PFSK-1 (cell line): ENCODE measurements around the gene AOPEP.

Experiments
- POLR2AphosphoS5 ChIP-seq: IDR thresholded peaks from 2 replicates; pipeline ENCODE4 v1.6.1; 2012; ENCODE audit warnings: low read depth, mild to moderate bottlenecking, control low read depth, low read length, moderate library complexity
- SIN3A ChIP-seq: IDR thresholded peaks from 2 replicates; pipeline ENCODE4 v1.6.1; 2012; ENCODE audit warnings: mild to moderate bottlenecking, low read length, moderate library complexity, borderline replicate concordance; ENCODE audit not compliant: insufficient read depth
- TAF1 ChIP-seq: IDR thresholded peaks from 2 replicates; pipeline ENCODE4 v1.6.1; 2012; ENCODE audit warnings: low read length, control low read depth, borderline replicate concordance; ENCODE audit not compliant: insufficient read depth
- TF ChIP-seq, protein P1 (sequence below), 2 experiments: IDR thresholded peaks; 2 replicates each; pipeline versions ENCODE4 v1.6.1 to v1.8.0; 2011 to 2012; ENCODE audit warnings: low read depth in 2 of 2, low read length in 2 of 2, control low read depth in 1 of 2, inconsistent platforms in 1 of 2, mild to moderate bottlenecking in 1 of 2, moderate library complexity in 1 of 2; ENCODE audit not compliant: insufficient read depth in 1 of 2

DNA sequence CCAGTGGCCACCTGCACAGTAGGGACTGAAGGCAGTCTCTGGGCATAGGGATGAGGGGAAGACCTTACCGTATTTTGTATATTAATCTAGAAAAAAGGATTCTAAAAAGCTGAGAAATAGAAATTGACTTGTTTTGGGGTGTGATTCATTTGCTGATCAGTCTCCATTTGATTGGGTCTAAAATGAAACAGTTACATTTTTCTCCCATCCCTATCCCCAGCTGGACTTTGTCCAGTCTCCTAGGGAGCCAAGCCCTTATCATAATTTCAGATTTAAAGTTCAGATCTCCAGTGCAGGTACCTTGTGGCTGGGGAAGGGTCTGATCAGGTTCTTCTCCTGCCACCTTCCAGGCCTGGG lies 350.2 kb downstream of the AOPEP start:
- no peak for TF ChIP-seq POLR2AphosphoS5
- TF ChIP-seq TAF1 = no peak
- TF ChIP-seq, protein P1, sequence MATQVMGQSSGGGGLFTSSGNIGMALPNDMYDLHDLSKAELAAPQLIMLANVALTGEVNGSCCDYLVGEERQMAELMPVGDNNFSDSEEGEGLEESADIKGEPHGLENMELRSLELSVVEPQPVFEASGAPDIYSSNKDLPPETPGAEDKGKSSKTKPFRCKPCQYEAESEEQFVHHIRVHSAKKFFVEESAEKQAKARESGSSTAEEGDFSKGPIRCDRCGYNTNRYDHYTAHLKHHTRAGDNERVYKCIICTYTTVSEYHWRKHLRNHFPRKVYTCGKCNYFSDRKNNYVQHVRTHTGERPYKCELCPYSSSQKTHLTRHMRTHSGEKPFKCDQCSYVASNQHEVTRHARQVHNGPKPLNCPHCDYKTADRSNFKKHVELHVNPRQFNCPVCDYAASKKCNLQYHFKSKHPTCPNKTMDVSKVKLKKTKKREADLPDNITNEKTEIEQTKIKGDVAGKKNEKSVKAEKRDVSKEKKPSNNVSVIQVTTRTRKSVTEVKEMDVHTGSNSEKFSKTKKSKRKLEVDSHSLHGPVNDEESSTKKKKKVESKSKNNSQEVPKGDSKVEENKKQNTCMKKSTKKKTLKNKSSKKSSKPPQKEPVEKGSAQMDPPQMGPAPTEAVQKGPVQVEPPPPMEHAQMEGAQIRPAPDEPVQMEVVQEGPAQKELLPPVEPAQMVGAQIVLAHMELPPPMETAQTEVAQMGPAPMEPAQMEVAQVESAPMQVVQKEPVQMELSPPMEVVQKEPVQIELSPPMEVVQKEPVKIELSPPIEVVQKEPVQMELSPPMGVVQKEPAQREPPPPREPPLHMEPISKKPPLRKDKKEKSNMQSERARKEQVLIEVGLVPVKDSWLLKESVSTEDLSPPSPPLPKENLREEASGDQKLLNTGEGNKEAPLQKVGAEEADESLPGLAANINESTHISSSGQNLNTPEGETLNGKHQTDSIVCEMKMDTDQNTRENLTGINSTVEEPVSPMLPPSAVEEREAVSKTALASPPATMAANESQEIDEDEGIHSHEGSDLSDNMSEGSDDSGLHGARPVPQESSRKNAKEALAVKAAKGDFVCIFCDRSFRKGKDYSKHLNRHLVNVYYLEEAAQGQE (IDR thresholded peaks at IDR 0.05; ENCODE audit: insufficient read depth in 1 of 2, low read depth in 2 of 2, low read length in 2 of 2) = no peak
- TF ChIP-seq SIN3A = no peak
